Measurements from ENCODE around the gene SLC38A3.
"Not testable (repeated sequence)": the region's sequence is repeated elsewhere in the genome, so short reads cannot be mapped to it uniquely, and the experiment has no call there.

SLC38A3 gene

DNA sequence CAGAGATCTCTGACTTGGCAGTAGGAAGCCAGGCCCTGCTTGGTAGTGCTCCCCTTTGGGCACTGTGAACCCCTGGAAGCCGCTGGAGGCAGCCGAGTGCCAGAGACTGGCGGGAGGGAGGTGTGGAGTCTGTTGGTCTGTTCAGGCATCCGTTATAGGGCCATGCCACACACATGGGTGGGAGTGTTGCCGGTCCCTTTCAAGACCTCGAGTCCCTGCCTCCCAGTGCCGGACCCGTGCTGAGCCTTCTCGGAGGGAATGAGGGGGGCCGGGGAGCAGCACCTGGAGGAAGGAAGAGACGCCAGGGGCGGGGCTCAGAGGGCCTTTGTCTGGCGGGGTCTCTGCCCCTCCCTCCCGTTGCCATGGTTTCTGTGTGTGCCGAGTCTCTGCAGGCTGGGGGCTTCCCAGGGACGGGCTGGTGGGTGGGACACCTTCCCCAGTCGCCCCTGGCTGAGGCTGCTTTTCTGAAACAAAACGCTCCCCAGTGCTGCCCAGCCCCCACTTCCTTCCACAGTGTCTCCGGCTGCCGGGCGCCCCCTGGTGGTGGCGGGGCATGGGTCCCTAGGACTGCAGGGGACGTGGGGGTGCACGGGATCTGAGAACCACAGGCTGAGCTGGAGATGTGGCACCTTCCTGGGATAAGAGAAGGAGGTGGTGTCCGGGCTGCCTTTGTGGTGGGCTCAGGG lies 40.9 kb downstream of the SLC38A3 start:
- in situ Hi-C loops (cut with MboI; ENCODE audit: low sequenced_read_pairs), result no loop called here

DNA sequence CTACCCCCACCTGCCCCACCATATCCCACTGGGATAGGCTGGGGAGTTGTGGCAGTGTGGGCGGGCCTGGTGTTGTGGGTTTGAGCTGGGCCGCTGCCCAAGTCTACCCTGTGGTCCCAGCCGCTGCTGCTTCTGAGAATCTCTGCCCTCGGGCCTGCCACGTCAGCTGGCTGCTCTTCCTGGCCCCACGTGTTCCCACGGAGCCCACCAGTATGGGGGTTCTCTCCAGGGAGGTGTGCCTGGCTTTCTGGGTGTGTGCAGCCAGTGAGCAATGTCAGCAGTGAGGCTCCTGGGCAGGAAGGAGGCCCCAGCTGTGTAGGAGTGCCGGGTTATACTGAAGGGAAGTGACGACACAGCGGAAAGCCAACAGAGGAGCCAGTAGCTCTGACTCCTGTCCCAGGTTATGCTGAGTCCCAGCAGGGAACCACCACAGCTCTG lies 41.5 kb downstream of the SLC38A3 start:
- in situ Hi-C loops (cut with MboI; ENCODE audit: low sequenced_read_pairs), result no loop called here

GRCh38 chr3:50248387-50248786 lies 43.3 kb downstream of the SLC38A3 start:
- in situ Hi-C loops (cut with MboI; ENCODE audit: low sequenced_read_pairs), result no loop called here

GRCh38 chr3:50249457-50249856 lies 44.4 kb downstream of the SLC38A3 start:
- in situ Hi-C loops (cut with MboI; ENCODE audit: low sequenced_read_pairs), result no loop called here

DNA sequence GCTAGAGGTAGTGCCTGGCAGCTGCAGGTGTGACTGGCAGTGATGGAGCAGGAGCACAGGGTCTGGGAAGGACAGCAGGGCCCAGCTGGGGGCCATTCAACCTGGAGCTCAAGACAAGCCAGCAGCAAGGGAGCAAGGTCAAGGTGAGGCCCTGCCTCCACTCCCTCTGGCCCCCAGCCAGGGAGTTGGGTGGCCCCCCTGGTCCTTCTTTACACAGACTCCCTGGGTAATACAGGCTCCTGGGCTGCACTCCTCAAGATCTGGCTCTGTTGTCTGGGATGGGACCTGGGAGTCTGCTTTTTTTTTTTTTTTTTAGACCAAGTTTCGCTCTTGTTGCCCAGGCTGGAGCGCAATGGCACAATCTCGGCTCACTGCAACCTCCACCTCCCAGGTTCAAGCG lies 45.4 kb downstream of the SLC38A3 start:
- in situ Hi-C loops (cut with MboI; ENCODE audit: low sequenced_read_pairs), result no loop called here

GRCh38 chr3:50251220-50251619 lies 46.1 kb downstream of the SLC38A3 start:
- in situ Hi-C loops (cut with MboI; ENCODE audit: low sequenced_read_pairs), result no loop called here

GRCh38 chr3:50254577-50255250 lies 49.6 kb downstream of the SLC38A3 start:
- in situ Hi-C loops (cut with MboI; ENCODE audit: low sequenced_read_pairs), result no loop called here

DNA sequence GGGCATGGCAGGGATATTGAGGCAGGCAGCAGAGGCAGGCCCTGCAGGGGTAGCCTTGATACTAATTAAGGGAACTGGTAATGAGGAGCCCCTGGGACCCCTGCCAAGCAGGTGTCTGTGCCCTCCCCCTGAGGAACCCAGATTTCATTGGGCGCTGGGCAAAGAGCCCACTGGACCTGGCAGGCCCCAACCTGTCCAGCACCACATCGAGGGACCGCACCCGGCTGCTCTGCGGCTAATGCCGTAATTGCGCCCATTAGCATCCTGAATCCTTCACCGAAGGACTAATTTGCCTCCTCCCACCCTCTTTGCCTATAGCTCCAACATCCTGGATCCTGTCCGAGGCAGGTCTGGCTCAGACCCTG lies 50.2 kb downstream of the SLC38A3 start:
- in situ Hi-C loops (cut with MboI; ENCODE audit: low sequenced_read_pairs), result no loop called here

GRCh38 chr3:50256978-50257890 lies 52.2 kb downstream of the SLC38A3 start:
- in situ Hi-C loops (cut with MboI; ENCODE audit: low sequenced_read_pairs), result no loop called here

DNA sequence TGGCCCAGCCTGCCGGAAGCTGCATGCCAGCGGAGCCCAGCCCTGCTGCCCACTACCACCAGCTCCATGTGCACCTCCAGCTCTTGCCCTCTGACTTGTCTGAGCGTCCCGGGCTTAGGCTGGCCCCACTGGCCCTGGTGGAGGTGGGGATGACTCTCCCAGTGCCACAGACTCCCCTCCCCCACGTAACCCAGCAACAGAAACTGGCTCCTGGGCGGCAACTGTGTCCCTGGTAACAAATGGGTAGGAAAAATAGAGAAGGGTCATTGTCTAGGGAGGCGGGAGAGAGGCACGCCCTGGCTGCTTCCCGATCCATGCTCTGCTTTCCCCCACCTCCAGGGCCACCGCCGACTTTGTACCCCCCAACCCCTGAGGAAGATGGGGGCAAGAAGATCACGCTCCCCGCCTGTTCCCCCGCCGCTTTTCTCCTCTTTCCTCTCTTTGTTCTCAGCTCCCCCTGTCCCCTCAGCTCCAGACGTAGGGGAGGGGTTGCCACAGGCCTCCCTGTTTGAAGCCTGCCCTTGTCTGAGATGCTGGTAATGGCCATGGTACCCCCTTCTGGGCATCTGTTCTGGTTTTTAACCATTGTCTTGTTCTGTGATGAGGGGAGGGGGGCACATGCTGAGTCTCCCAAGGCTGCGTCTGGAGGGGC lies 53.1 kb downstream of the SLC38A3 start:
- in situ Hi-C loops (cut with MboI; ENCODE audit: low sequenced_read_pairs), result no loop called here

- in situ Hi-C loops (cut with MboI; ENCODE audit: low sequenced_read_pairs), result no loop called here
Observed at GRCh38 chr3:50258979-50259378, 53.9 kb downstream of the SLC38A3 start.

GRCh38 chr3:50259432-50260026 lies 54.5 kb downstream of the SLC38A3 start:
- in situ Hi-C loops (cut with MboI; ENCODE audit: low sequenced_read_pairs), result no loop called here

GRCh38 chr3:50260027-50260941 lies 55.2 kb downstream of the SLC38A3 start:
- in situ Hi-C loops (cut with MboI; ENCODE audit: low sequenced_read_pairs), result no loop called here

GRCh38 chr3:50260942-50261441 lies 55.9 kb downstream of the SLC38A3 start:
- in situ Hi-C loops (cut with MboI; ENCODE audit: low sequenced_read_pairs), result no loop called here

DNA sequence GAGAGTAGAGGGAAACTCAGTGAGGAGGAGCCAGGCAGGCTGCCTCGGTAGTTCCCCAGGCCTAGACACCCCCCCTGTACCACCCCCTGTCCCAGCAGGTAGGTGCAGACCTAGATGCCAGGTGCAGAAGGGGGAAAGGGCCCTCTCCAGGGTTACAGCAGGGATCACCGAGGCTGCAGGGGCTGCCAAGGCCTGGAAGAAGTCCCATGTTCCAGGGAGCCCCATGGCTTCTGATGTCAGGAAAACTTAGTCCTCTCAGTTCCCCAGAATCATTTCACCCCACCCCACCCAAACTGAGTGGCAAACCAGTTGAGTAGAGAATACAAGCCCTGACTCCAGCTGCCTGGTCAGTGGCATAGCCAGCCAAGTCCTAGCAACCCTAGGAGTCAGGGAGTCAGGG lies 56.4 kb downstream of the SLC38A3 start:
- in situ Hi-C loops (cut with MboI; ENCODE audit: low sequenced_read_pairs), result no loop called here

- in situ Hi-C loops (cut with MboI; ENCODE audit: low sequenced_read_pairs), result not testable (repeated sequence)
Observed at GRCh38 chr3:50262200-50262599, 57.1 kb downstream of the SLC38A3 start.

GRCh38 chr3:50262778-50263177 lies 57.7 kb downstream of the SLC38A3 start:
- in situ Hi-C loops (cut with MboI; ENCODE audit: low sequenced_read_pairs), result no loop called here

DNA sequence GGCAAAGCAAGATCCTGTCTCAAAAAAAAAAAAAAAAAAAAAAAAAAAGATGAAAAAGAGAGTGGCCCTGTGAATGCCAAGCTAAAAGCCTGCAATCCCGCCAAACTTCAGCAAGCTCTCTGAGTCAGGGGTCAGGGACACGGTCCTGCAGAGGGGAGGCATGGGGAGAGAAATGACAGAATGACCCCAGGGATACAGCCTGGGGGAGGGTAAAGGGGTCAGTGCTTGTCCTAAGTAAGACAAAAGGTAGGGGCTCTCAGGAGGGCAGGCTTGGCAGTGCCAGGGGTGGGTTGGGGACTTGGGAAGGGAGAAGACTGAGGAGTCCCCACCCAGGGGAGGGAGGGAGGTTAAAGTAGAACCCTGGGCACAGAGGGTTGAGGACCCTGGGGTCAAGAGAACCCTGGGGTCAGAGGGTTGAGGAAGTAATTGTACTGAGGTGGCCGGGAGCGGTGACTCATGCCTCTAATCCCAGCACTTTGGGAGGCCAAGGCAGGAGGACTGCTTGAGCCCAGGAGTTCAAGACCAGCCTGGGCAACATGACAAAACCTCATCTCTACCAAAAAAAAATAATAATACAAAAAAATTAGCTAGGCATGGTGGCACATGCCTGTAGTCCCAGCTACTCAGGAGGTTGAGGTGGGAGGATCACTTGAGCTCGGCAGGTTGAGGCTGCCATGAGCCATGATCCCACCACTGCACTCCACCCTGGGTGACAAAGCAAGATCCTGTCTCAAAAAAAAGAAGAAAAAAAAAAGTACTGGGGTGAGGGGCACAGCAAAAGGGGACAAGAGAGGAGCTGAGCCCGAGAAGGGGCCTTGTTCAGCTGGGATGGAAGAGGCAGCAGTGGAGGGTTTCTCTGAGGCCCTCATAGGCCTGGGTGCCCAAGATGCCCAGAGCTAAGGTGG lies 58.7 kb downstream of the SLC38A3 start:
- in situ Hi-C loops (cut with MboI; ENCODE audit: low sequenced_read_pairs), result no loop called here

Data from HL-60/S4 (cell line).